GM18907 (cell line): Measurements from ENCODE around the gene CDC6.
A peak's percentile ranks its signal among the peaks of the same experiment; 100 is the strongest.

Experiments used
- ATAC-seq: cut with Tn5 transposase; IDR thresholded peaks from one replicate; pipeline ENCODE4 v1.9.1; 2021; ENCODE audit warnings: mild to moderate bottlenecking, moderate library complexity; ENCODE audit not compliant: unreplicated experiment

Gene CDC6

DNA sequence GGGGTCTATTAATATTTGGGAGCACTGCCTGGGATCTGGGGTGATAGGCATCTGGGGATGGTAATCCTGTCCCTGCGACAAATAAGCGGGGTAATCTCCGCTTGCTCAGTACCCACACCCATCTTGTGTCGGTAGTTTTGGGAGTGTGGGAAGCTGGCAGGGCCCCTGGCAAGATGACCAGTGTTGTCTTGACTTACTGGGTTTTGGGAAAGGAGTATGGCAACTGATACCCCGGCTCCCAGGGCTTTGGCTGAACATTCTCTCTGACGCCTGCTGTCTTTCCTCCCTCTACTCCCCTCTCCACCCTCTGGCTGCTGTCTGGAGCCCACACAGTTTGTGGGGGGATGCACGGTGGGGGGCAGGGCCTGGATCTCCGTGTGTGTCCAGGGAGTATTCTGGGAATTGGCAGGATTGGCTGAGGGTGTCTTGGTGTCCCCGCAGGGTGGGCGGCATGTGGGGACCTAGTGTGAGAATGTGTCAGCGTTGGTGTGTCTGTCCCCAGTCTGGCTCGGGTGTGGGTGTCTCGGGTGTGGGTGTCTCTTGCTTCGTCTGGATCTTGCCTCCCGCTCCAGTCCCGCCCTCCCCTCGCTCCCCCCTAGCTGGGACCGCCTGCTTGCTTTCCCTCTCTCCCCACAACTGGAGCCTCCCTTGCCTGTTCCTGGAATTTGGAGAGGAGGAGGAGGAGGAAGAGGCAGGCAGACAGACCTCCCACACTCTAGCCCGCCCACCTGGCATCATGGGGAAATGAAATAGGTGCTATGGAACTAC, 33.3 kb downstream of the CDC6 start:
- no peak for ATAC-seq

DNA sequence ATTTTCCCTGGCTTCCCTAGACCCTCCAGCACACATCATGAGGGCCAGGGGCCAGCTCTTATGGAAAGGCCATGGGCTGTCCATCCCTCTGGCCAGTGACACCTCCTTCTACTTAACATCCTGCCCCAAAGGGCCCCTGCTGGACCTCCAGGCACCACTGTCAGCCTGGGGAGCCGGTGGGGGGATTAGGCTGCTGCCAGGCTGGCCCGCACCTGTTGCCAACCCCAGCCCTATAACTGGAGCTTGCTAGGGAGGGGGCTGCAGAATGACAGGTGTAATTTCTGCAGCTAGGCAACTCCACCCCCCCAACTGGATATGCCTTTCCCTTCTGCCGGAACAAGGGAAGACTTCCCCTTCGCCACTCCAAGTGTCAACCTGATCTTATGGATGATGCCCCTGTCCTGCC, 33.8 kb downstream of the CDC6 start:
- no peak for ATAC-seq

DNA sequence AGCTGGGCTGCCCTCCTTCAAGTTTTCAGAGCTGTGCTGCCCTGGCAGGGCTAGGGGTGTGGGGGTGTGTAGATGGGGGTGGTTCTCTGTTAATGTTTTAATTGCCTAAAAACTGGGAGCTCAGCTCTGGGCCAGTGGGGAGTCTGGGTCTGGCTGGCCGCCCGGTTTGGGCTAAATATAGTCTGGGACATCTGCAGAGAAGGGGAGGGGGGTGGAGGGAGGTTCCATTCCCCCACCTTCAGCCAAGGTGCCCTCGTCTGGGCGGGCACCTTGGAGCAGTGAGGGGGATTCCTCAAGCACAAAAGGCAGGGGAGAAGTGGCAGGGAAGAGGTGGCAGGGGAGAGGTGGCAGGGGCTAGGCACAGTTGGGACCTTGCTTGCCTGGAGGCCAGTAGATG, 34.3 kb downstream of the CDC6 start:
- ATAC-seq = no peak

DNA sequence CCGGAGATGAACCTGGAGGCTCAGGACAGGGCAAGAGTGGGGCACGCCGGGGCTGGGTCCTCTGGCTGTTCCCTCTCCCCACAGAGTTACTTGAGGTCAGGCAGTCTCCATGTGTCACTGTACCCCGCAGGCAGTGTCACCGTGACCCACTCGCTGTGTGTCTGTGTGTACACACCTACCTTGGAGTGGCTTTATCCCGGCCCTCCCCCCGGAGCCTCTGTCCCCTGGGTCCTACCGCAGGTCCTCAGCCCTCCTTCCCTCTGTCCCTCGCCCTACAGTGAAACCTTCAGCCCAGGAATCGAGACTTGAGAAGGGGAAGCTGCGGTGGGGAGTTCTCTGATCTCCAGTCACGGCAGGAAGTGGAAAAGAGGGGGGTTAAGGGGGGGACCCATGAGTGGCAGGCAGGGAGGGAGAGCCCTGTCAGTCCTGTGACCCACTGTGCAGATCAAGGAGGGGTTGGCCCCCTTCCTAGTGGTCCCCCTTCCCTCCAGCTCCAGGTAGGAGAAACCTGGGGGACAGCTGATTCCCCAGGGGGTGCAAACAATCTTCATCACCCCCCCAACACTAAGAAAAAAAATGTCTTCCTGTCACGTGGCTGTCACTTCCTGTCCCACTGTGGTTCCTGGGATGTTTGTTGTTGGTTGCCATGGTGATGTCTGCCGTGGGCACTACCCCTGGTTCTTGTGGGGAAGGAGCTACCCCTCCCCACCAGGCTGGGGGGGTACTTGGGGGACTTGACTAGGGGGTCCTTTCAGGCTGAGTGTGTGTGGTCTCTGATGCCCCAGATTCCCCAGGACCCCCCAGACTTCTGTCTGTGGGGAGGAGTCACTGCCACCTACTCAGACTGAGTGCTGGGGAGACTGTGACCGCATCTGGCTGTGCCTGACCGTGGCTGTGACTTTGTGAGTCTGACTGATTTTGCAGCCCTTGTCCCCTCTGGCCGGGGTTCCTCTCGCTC, 35.0 kb downstream of the CDC6 start:
- peak; percentile 35 for ATAC-seq

DNA sequence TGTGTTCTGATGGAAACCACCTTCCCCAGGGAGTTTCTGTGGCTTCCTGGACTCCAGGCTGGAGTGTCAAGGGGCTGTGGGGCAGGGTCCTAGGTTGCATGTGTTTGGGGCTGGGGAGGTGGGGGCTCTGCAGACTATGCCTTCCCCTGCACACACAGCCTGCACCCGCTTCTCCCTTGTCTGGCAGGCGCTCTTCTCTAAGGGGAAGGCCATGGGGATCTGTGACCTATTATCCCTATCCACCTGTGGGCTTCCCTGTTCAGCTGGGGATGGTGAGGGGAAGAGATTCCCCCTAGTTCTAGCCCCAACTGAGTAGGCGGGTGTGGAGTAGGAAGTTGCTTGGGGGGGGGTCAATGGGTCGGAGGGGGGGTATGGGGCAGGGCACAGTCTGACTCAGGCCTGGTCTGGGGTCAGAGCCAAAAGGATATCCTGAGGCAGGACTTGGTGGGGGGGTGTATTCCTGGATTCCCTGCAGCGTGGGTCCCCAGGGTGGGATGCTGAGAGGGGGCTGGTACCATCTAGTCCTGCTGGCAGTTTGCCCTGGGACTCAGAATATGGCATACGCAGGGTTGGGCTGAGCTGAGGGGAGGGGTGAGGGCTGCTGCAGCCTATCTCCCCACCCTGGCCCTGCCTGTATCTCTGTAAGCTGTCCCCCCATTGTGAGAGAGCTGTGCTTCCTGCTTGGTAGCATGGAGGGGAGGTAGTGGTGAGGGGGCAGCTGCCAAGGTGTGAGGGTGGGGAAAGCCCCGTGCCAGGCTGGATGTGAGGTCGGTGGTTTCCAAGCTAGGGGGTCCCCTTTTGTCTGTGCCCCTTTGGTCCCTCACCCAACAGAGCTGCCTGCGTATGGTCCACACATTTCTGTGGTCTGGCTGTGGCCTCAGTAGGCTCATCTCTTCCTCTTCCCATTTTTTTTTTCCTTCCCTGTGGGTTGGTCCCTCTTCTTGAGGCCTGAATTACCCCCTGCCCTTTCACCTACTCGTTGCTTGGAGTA, 36.0 kb downstream of the CDC6 start:
- peak; percentile 29 for ATAC-seq

DNA sequence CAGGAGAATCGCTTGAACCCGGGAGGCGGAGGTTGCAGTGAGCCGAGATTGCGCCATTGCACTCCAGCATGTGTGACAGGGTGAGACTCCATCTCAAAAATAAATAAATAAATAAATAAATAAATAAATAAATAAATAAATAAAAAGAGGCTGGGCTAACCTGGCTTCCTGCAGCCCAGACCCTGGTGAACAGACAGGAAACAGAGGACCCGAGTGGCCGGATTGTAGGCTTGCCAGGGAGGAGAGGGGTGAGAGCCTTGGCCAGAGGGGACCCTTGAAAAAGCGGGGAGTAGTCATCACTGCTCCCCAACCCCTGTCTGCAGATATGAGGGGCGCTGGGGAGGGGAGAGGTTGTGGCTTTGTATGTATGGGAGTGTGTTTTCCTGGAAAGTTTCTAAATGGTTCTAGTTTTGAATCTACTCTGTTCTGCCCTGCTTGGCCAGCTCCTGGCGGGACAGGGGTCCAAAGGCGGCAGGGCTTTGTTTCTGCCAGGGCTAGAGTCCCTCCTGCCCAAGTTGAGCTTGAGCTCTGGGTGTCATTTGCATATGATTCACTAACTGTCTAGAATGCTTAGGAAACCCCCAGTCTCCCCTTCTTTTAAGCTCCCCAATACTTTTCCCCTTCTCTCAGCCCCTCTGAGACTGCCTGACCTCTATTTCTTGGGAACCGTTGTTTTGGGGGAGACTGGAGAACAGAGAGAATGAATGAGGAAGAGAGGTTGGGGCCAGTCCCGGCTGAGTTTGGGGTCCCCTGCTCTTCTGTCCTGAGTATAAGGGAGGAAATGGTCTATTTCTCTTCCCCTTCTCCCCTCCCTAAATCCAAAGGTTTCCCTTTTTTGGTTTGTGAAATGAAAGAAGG, 37.7 kb downstream of the CDC6 start:
- ATAC-seq = no peak

DNA sequence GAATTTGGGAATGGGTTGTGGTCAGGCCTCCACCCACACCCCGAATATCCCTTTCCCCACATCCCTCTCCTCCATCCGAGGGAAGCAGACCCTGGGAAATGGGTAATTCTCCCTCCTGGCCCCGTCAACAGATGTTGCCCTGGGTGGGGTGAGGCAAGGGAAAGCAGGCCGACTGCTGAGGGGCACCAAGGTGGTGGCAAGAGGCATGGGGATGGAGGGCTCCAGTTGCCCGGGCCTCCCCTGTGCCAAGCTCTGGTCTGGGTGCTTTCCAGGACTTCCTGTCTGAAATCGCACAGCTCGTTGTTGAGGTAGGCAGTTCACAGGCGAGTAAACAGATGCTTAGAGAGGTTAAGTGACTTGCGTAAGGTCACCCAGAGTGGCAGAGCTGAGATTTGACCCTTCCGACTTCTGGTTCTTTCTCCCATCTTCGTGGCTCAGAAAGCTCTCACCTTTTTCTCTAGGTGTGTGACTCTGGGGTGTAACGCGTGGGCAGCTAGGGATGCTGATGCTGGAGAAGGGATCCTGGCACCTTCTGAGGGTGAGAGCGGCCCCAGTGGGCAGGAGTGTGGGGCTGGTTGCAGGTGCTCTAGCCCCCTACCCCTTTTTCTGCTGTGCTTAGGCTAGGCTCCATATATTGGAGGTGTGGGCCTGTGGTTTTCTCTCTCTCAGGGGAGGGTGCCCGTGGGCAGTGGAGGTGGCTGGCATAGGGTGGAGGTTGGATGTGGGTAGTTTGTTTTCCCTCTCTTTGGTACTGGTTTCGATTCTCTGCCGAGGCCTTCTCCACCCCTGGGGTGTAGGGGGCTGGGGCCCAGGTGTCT, 38.5 kb downstream of the CDC6 start:
- ATAC-seq = peak; percentile 23

DNA sequence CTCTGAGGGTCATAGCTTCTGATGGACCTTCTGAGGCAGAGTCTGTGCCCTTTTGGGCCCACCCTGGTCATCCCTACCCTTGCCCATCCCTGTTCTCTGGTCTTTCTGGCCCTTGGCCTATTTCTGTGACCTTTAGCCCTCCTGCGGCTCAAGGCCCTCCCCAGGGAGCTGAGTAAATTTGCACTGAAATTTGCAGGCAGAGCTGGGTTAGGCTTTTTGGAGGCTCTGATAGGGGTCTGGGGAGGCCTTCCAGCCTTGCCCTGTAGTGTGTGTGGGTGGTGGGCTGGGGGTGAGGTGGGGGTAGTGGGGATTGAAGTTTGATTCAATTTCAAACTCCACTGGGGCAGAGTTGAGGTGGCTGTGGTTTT, 39.1 kb downstream of the CDC6 start:
- ATAC-seq = no peak

DNA sequence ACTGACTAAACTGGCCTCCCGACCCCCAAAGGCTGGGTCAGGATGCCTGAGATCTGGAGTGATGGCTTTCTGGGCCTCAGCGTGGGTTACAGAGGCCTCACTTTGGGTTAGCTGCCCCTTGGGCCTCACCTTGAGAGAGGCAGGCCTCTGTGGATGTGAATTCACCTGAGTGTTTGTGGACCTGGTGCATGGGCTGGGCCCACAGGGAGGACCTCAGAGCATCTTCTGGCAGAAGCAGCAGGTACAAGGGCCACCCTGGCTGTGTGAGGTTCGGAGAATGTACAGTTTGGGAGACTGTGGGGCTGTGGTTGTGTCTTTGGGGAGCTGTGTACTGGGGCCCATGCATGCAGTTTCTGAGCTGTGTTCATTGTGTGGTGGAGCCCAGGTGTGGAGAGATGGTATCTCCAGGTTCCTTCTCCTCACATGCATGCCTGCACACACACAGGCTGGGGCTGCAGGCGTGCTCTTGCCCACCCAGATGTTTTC, 39.6 kb downstream of the CDC6 start:
- ATAC-seq = no peak

DNA sequence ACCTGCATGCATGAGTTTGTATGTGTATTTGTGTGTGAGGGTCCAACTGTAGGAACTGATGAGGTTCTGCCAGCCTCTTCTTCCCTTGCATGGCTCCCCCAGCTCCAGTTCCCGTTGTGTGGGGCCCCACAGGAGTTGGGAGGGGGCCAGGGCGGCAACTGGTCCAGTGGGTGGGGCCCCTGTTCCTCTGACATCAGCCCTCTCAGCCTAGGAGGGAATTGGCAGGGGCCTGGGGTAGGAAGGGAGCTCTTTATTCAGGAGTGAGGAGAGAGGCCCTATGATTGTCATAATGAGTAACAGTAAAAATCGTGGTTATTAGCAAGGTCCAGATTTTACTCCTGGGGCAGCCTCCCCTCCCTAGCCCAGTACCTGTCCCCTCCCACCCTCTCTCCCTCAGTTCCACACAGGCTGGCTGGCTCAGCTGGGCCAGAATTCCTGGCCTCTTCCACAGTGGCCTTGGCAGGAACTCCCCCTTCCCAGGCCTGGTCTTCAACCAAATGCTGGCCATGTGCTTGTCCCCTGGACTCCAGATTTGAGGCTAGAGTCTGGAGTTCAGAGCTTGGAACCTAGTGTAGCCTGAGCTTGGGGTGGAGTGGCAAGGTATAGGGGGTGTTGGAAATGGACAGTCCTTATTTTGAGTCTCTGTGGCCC, 40.2 kb downstream of the CDC6 start:
- no peak for ATAC-seq

DNA sequence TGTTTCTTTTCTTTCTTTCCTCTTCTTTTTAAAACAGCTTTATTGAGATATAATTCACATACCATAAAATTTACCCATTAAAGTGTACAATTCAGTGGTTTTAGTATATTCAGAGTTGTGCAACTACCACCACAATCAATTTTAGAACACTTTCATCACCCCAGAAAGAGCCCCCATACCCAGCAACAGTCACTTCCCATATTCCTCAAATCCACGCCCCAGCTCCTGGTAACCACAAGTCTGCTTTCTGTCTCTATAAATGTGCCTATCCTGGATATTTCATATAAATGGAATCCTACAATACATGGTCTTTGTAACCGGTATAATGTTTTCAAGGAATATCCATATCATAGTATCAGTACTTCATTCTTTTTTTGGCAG, 40.7 kb downstream of the CDC6 start:
- no peak for ATAC-seq

DNA sequence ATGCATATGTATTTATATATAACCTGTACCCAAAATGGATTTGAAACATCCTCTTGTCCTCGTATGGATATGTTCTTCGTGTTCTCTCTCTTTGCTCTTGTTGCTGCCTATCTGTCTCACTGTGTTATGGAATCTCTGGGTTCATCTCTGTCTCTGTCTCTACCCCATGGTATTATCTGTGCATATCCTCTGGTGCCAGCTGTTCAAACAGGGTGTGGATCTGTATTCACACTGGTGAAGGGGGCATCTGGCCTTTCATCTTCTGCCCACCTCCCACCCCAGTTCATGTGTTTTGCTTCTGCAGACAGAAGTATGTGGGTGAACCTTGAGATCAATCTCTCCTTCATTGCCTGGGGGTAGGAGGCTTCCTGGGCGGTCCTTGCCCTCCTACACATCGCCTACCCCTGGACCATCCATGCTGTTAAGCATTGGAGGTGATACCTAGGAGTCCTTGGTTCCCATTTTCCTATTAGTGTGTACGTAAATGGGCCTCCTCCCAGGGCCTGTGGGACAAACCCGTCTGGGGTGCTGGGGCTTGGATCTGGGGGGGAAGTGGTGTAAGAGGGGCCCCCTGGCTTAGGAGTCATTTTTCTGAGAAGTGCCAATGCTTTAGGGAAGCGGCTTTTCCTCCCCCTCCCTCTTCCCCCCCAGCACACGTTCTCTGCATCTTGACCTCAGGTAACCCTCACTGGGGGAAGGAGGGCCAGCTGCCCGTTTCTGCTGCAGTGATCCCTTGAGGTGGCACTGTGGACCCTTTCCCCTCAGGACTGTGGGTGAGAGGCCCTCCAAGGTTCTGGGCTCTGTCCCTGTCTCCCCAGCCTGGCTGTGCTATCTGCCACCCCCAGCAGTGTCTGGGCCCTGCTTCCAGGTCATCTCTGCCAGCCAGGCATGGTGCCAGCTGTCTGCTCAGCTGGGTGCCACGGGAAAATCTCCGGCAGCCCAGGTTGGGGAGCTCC, 42.4 kb downstream of the CDC6 start:
- ATAC-seq = no peak

DNA sequence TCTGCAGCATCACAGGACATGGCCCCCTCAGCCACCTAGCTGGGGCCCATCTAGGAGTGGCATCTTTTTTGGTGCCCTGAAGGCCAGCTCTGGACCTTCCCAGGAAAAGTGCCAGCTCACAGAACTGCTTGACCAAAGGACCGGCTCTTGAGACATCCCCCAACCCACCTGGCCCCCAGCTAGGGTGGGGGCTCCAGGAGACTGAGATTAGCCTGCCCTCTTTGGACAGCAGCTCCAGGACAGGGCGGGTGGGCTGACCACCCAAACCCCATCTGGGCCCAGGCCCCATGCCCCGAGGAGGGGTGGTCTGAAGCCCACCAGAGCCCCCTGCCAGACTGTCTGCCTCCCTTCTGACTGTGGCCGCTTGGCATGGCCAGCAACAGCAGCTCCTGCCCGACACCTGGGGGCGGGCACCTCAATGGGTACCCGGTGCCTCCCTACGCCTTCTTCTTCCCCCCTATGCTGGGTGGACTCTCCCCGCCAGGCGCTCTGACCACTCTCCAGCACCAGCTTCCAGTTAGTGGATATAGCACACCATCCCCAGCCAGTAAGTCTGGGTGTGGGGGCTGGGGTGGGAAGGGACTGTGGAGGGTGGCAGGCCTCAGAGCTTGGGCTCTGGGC, 43.3 kb downstream of the CDC6 start:
- ATAC-seq = no peak

DNA sequence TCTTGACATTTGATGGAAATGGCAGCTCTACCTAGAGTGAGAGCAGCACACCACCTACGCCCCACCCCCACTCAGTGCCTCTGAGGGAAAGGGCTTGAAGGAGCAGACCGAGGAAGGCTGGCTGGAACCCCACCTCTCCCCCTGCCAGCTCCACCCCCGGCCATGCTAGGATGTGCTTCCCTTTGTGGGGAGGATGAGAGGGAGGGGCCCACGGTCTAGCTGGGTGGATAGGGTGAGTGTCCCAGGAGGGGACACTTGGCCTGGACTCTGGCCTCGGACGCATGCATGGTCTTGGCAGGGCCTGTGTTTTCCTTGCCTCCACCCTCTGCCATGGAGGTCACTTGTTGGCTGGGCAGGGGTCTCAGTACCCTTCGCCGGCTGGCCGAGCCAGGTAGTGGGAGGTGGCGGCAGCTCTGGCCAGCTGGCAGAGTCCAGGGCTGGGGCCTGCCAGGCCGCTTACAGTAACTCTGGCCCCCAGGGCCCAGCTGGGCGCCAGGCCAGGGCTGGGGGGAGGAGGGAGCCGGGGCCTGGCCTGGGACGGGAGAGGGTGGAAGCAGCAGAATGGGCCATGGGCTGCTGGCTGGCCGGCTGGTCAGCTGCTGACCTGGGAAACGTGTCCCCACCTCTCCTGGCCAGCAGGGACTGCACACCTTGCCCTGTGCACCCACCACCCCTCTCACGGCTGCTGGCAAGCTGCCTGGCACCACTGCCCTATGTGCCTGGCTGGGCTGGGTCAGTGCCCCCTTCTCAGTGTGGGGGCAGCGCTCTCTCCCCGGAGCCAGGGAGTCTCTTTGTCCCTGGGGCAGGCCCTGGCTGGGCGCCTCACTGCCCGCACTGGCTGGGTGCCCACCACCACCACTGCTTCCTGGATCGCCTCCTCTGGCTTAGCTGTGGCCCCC, 44.3 kb downstream of the CDC6 start:
- no peak for ATAC-seq

DNA sequence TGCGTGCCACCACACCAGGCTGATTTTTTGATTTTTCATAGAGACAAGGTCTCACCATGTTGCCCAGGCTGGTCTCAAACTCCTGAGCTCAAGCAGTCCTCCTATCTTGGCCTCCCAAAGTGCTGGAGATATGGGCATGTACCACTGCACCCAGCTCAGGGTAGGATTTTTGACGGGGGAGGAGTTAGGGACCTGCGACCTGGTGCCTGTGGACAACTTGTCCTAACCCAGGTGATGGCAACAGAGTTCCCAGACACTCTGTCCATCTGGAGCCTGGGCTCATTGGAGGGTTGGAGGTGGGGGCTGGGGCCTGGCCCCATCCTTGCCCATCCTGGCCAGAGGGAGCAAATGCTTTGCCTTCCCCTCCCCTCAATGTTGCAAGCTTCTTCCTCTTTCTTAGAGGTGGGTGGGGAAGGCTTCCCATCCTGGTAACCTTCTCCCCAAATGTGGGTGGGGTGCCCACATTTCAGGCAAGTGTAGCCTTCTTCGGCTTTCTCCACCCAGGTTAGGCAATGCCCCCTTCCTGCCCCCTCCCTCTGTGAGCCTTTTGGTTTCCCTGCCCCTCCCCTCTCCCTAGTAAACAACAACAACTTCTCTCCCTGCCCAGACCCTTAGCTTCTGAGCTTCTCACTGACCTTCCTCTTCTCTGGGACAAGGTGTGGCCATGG, 46.2 kb downstream of the CDC6 start:
- ATAC-seq = no peak
